Stimulated activated naive CD8-positive, alpha-beta T cell treated with anti-CD3 and anti-CD28 coated beads, Interleukin-15, amount 100 ng/mL, for 72 hours (primary cell): Measurements from ENCODE around the gene CLIC3.

ENCODE experiments used
- ATAC-seq: fragments of 150-1000 bp; cut with Tn5 transposase; 2 replicates; pipeline ENCODE4 v1.10.0; 2021; ENCODE audit warnings: mild to moderate bottlenecking, moderate library complexity
- DNase-seq, 2 donors: peaks; one replicate each; pipeline ENCODE4 v3.0.0; 2021 to 2022
- H3K27ac Mint-ChIP-seq, 2 donors: one replicate each; pipeline ENCODE4 v1.8.0; 2022; ENCODE audit warnings: mild to moderate bottlenecking in 2 of 2, mixed read lengths in 2 of 2, moderate library complexity in 2 of 2
- H3K27me3 Mint-ChIP-seq: one replicate; pipeline ENCODE4 v1.8.0; 2022; ENCODE audit warnings: mixed read lengths
- H3K4me1 Mint-ChIP-seq: one replicate; pipeline ENCODE4 v1.8.0; 2022; ENCODE audit warnings: mild to moderate bottlenecking, mixed read lengths
- H3K4me3 Mint-ChIP-seq, 2 donors: one replicate each; pipeline ENCODE4 v1.8.0; 2022; ENCODE audit warnings: mild to moderate bottlenecking in 2 of 2, mixed read lengths in 2 of 2, moderate library complexity in 1 of 2
- H3K9me3 Mint-ChIP-seq, 2 donors: one replicate each; pipeline ENCODE4 v1.8.0; 2022; ENCODE audit warnings: mixed read lengths in 2 of 2

The CLIC3 gene

DNA sequence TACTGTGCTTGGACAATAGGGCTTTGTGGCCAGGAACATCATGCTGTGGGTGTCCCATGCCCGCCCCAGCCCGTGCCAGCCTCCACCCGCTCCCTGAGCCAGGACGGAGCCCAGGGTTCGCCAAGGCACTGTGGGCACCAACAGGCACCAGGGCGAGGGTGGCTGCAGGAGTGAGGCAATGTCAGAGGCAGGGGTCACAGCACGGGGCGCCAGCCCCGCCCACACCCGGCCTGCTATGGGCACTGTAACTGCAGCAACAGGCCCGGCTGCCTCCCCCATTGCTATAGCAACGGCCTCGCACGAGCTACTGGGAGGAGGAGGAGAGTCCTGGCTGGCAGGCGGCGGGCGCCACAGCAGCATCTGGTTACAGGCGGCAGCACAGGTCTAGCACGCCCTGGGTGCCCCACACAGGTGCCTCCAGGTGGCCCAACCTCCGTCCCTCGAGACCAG lies 29.2 kb upstream of the CLIC3 start:
- Mint-ChIP-seq H3K27ac (no peak overlapping the region), H3K9me3 (no peaks in the 10 kb centered on the region), H3K4me1 (peaks cover 64% of the 10 kb centered on the region), H3K27me3 (no peaks in the 10 kb centered on the region), H3K4me3 (no peak overlapping the region)
- no peak for ATAC-seq
- DNase-seq, result no peak

DNA sequence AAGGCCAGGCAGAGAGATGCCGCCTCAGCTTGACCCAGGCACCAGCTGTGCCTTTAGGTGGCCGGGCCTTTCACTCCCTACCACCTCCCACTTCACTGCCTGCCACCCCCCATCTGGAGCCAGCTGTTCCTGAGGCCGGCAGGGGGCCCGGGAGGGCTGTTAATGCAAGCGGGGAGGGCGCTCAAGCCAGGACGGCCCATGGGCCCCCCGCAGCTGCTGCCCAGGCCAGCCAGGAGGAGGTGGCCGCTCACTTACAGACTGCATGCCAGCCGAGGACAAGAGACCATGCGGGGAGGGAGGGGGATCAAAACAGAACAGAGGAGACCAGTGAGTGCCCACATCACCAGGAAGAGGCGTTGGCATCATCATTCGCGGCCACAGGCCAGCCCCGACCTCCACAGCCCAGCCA lies 27.2 kb upstream of the CLIC3 start:
- H3K4me1 Mint-ChIP-seq, result peaks cover 50% of the 10 kb centered on the region
- no peak overlapping the region for H3K27ac Mint-ChIP-seq
- H3K9me3 Mint-ChIP-seq, result no peaks in the 10 kb centered on the region
- DNase-seq (no peak), ATAC-seq (no peak)
- no peak overlapping the region for H3K4me3 Mint-ChIP-seq
- H3K27me3 Mint-ChIP-seq, result no peaks in the 10 kb centered on the region

DNA sequence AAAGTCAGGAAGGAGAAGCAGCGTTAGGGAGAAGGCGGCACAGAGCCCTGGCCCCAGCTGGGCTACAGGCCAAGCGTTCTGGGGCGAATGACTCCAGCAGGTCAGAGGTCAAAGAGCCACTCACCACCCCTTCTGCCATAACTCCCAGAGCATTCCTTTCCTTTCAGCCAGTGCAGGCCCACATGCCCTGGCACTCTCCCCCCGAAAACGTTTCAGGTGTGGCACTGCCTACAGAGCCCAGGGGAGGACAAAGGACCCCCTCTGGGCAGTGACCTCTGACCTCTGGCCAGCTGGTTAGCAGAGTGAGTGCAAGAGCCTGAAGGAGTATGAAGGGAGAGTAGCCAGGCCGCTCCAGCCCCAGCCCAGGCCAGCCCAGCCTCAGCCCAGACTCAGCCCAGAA lies 26.8 kb upstream of the CLIC3 start:
- Mint-ChIP-seq H3K4me3 (no peak overlapping the region), H3K27ac (no peak overlapping the region), H3K9me3 (no peaks in the 10 kb centered on the region), H3K4me1 (peaks cover 51% of the 10 kb centered on the region), H3K27me3 (no peaks in the 10 kb centered on the region)
- DNase-seq, result no peak
- ATAC-seq, result no peak

DNA sequence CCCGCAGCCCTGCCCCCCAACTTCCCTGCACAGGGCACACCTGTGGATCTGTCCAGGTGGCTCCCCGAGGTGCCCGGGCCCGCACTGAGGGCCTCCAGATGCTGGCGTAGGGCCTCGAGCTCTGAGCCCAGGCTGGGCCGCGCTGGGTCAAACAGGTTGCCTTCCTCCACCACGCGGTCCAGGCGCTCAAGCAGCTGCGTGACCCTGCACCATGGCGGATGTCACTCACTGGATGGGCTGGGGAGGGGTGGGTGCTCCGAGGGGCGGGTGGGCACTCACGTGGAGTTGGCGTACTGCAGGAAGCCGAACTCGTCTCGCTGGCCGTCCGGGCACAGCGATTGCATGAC lies 26.3 kb upstream of the CLIC3 start:
- Mint-ChIP-seq H3K4me1 (peaks cover 51% of the 10 kb centered on the region), H3K27ac (no peak overlapping the region), H3K9me3 (no peaks in the 10 kb centered on the region), H3K4me3 (no peak overlapping the region), H3K27me3 (no peaks in the 10 kb centered on the region)
- DNase-seq, result no peak
- no peak for ATAC-seq

DNA sequence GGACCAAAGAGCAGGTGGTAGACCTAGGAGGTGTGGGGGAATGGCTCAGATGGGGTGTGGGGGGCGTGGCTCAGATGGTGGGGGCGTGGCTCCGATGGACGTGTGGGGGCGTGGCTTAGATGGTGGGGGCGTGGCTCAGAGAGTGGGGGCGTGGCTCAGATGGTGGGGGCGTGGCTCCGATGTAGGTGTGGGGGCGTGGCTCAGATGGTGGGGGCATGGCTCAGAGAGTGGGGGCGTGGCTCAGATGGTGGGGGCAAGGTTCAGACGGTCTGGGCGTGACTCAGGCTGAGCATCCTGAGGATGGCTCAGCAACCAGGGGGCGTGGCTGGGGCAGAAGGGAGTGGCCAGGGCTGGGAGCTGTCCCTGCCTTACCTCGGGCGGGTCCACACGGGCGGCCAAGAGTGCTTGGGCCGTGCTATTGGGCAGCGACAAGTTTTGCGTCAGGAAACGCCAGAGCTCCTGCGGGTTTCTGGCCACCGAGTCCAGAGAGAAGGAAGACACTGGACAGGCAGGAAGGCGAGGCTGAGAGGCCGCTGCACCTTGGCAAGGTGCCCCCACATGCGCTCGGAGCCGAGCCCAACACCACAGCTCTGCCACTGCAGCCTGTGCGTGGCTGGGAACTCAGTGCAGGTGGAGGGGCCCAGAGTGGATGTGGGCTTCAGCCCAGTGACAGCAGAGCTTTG lies 25.8 kb upstream of the CLIC3 start:
- ATAC-seq (peak; percentile 68), DNase-seq (peak; percentile 67 to 75)
- Mint-ChIP-seq H3K27me3 (no peaks in the 10 kb centered on the region), H3K9me3 (no peaks in the 10 kb centered on the region), H3K4me3 (no peak overlapping the region), H3K4me1 (peaks cover 46% of the 10 kb centered on the region), H3K27ac (no peak overlapping the region)

DNA sequence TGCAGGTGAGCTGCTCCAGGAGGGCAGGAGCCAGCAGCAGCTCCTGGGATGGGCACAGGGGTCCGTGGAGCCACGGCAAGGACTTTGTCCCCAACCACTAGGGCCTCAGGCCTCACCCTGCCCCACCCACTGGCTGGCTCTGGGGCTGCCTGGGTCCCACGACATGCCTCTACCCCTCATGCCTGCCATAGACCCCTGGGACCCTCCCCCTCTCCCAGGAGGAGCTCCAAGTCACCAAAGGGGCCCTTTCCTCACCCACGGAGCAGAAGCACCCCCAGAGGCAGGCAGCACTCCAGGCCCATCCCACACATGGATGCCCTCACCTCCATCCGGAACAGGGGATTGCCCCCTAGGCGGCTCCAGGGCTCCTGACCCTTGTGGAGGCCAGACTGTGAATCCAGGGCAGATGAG lies 25.2 kb upstream of the CLIC3 start:
- Mint-ChIP-seq H3K4me1 (peaks cover 41% of the 10 kb centered on the region), H3K9me3 (no peaks in the 10 kb centered on the region), H3K27ac (no peak overlapping the region), H3K4me3 (no peak overlapping the region), H3K27me3 (no peaks in the 10 kb centered on the region)
- ATAC-seq (no peak), DNase-seq (no peak)

DNA sequence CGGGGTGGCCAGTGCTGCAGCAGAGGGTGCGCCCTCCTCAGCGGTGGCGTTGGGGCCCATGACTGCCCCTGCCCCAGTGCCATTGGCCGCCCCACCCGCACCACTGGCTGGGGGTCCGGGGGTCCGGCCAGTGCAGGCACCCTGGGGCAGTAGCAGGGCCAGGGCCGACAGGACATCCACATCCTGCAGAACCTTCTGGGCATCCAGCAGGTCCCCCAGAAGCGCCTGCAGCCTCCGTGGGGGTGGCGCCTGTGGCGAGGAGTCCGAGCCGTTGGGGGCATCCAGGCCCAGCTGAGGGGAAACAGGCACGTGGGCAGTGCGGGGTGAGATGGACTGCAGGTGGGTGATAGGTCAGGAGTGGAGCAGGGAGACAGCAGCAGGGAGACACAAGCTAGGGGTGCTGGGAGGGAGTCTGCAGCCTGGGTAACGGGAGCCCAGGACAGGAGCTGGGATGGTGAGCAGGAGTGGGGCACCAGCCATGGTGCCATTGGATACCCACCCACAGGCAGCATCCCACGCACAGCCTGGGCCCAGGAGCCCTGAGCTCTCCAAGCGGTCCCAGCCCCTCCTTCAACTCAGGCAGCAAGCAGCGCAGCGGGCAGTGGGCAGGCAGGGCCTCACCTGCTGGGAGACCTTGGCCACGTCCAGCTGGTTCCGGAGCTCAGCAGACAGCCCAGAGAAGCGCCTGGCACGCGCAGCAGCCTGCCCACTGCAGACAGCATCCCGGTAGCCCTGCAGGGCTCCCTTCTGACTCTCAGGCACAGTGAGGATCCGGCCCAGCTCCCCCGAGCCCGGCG lies 24.6 kb upstream of the CLIC3 start:
- no peak for DNase-seq
- Mint-ChIP-seq H3K27ac (no peak overlapping the region), H3K27me3 (no peaks in the 10 kb centered on the region), H3K9me3 (no peaks in the 10 kb centered on the region), H3K4me1 (peaks cover 35% of the 10 kb centered on the region), H3K4me3 (no peak overlapping the region)
- ATAC-seq, result no peak

DNA sequence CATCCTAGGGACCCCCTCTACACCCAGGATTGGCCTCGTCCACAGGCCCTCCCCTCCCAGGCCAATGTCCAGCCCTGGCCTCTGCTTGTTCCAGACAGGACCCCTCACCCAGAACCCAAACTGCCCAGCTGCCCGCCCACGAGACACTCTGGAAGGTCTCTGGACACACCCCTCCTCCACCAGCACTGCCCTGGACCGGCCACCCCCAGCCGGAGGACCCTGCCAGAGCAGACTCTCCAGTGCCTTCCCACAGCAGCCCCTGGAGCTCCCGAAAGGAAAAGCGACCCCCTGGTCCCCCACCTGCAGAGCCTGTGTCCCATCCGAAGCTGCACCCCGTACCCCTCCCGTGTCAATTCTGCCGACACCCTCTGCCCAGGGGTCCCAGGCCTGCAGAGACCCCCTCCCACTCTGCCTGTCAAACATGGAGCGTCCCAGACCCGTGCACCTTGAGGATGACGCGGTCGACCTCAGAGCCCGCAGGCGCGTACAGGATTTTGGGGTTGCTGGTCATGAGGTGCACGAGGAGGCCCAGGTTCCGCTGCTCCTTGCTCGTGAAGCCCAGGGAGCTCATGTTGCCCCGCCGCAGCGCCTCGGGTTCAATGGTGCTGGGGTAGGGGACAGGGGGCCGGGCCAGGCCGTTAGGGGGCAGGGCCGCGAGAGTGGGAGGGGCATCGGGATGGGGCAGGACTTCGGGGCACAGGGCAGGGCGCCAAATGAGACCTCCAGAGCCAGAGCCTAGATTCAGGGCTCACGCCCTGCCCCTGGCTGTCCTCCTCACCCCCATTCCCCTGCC lies 23.7 kb upstream of the CLIC3 start:
- peaks cover 32% of the 10 kb centered on the region for H3K4me1 Mint-ChIP-seq
- DNase-seq (no peak), ATAC-seq (no peak)
- no peak overlapping the region for H3K27ac Mint-ChIP-seq
- no peaks in the 10 kb centered on the region for H3K9me3 Mint-ChIP-seq
- no peaks in the 10 kb centered on the region for H3K27me3 Mint-ChIP-seq
- no peak overlapping the region for H3K4me3 Mint-ChIP-seq

DNA sequence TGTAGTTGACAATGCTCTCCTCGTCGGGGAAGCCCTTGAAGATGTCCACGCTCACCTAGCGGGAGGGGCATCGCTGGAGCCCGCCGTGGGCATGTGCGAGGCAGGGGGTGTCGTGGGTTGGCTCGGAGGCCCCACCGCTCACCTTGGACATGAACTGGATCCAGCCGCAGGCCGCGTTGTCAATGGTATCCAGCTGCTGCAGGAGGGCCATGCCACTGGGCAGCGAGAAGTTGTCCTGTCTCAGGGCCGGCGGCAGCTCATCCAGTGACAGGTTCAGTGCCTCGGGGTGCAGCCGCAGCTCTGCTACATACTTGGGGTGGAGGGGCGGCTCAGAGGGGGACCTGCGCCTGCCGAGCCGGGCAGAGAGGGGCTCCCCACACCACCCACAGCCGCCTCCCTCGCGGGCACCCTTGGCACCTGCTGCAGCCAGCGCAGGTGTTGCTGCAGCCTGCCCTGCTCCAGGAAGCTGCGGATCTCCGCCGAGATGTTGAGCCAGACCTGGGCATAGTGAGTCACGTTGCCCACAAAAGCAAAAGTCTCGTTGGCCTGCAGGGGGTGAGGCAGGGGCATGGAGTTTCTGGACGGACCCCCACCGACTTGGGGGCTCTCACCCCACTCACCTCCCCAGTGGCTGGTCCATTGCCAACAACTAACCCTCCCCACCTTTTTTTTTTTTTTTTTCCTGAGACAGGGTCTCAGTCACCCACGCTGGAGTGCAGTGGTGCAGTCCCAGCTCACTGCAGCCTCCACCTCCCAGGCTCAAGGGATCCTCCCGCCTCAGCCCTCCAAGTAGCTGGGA lies 22.6 kb upstream of the CLIC3 start:
- DNase-seq (no peak), ATAC-seq (no peak)
- no peak overlapping the region for H3K27ac Mint-ChIP-seq
- peaks cover 20% of the 10 kb centered on the region for H3K4me1 Mint-ChIP-seq
- no peak overlapping the region for H3K4me3 Mint-ChIP-seq
- no peaks in the 10 kb centered on the region for H3K27me3 Mint-ChIP-seq
- H3K9me3 Mint-ChIP-seq, result no peaks in the 10 kb centered on the region

DNA sequence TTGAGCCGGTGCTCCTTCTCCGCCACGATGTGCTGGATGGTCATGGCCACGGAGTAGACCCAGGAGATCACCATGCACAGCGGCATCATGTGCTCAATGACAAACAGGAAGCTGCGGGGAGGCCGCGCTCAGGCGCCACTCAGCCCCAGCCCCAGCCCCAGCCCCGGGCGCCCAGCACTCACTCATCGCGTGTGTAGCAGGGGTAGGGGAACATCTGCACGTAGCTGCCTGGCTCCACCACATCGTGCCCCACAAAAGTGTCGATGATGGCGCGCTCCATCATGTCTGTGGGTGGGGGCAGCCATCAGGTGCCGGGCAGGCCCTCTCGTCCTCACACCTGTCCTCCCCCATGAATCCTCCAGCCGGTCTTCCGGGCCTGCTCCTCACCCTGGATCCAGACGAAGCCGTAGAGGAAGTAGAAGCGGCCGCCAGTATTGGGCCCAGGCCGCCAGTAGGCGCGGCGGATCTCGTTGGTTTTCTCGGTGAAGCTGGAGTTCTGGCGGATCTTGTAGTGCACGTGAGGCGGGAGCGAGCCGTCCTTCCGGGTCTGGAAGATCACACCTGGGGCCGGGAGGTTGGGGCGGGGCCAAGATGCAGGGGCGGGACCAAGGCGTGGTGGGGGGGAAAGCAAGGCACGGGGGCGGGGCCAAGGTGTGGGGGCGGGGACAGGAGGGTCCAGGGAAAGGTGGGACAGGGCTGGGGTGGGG lies 21.6 kb upstream of the CLIC3 start:
- Mint-ChIP-seq H3K4me1 (peaks cover 17% of the 10 kb centered on the region), H3K27me3 (no peaks in the 10 kb centered on the region), H3K27ac (no peak overlapping the region), H3K9me3 (no peaks in the 10 kb centered on the region), H3K4me3 (no peak overlapping the region)
- no peak for ATAC-seq
- no peak for DNase-seq

DNA sequence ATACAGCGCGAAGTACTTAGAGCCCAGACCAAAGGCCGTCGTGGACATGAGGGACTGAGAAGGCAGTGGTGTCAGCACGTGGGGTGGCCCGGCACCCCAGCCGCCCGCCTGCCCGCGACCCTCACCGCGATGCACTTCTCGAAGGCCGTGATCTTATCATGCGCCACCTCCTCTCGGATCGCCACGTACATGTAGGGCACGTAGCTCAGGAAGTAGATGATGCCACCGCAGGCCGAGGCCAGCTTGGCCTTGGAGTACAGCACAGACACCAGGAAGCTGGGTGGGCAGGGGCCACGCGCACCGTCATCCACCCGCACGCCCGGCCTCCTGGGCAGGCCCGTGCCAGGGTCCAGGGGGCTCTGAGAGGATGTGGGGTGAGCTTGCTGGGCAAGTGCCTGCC lies 20.7 kb upstream of the CLIC3 start:
- H3K4me3 Mint-ChIP-seq, result no peak overlapping the region
- no peaks in the 10 kb centered on the region for H3K27me3 Mint-ChIP-seq
- H3K4me1 Mint-ChIP-seq, result peaks cover 14% of the 10 kb centered on the region
- H3K27ac Mint-ChIP-seq, result no peak overlapping the region
- no peaks in the 10 kb centered on the region for H3K9me3 Mint-ChIP-seq
- ATAC-seq (no peak), DNase-seq (no peak)

DNA sequence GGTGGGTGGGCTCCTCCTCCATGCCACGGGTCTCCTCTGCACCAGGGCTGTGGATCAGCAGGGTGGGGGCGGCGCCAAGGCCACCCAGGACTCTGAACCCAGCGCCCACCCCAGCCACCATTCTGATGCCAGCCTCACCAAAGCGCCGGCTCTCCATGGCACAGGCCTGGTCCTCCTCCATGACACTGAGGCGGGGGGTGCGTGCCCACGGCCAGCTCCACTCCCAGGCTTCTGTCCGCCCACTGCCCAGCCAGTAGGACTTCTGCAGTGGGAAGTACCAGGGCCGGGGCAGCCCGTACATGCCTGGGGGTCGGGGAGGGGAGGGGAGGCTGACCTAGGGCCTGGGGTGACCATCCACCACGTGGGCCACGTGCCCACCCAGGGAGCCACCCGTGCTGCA lies 20.1 kb upstream of the CLIC3 start:
- Mint-ChIP-seq H3K4me1 (peaks cover 8% of the 10 kb centered on the region), H3K9me3 (no peaks in the 10 kb centered on the region), H3K27ac (no peak overlapping the region), H3K27me3 (no peaks in the 10 kb centered on the region), H3K4me3 (no peak overlapping the region)
- ATAC-seq (peak; percentile 5), DNase-seq (no peak)

DNA sequence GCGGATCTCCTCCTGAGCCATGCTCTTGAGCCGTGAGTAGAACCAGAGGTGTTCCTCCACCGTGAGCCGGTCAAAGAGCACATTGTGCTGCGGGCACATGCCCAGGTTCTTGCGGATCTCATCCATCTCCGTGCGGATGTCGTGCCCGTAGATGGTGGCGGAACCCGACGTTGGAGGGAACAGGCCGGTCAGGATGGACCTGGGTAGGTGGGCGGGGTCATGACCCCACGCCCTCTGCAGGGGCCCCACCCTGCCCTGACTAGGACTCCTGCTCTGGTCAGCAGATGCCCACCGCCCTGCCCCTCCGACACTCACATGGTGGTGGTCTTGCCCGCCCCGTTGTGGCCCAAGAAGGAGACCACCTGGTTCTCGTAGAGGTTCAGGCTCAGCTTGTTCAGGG lies 19.6 kb upstream of the CLIC3 start:
- DNase-seq, result no peak
- no peaks in the 10 kb centered on the region for H3K27me3 Mint-ChIP-seq
- ATAC-seq, result no peak
- peaks cover 8% of the 10 kb centered on the region for H3K4me1 Mint-ChIP-seq
- H3K9me3 Mint-ChIP-seq, result no peaks in the 10 kb centered on the region
- H3K4me3 Mint-ChIP-seq, result no peak overlapping the region
- no peak overlapping the region for H3K27ac Mint-ChIP-seq

DNA sequence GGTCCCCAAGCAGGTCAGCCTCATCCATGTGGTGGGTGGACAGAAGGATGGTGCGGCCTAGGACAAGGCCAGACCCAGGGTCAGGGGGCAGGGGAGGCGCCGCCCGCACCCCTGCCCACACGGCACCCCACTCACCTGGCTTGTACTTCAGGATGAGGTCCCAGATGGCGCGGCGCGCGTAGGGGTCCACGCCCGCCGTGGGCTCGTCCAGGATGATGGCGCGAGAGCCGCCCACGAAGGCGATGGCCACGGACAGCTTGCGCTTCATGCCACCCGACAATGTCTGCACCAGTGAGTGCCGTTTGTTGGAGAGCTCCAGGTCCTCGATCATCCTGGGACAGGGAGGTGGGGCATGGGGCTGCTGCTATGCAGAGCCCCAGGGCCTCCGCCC lies 19.2 kb upstream of the CLIC3 start:
- Mint-ChIP-seq H3K4me3 (no peak overlapping the region), H3K4me1 (peaks cover 8% of the 10 kb centered on the region), H3K27ac (no peak overlapping the region), H3K27me3 (no peaks in the 10 kb centered on the region), H3K9me3 (no peaks in the 10 kb centered on the region)
- no peak for ATAC-seq
- no peak for DNase-seq
